Uterus (tissue), 2 donors: Measurements from ENCODE around the gene SNX18.

Source experiments
- POLR2A ChIP-seq, 2 donors: fragments of 450-650 bp; IDR thresholded peaks; one replicate each; pipeline ENCODE4 v1.6.1; 2016; ENCODE audit warnings: antibody characterized with exemption in 2 of 2, mild to moderate bottlenecking in 1 of 2, moderate library complexity in 1 of 2
- TF ChIP-seq, protein P1 (sequence below), 4 experiments: fragments of 200-600 bp in 2 of 4; fragments of 450-650 bp in 2 of 4; sonication (generic) in 2 of 4; IDR thresholded peaks; one replicate each; pipeline ENCODE4 v1.5.1; 2016 to 2019; ENCODE audit warnings: antibody characterized with exemption in 4 of 4, mild to moderate bottlenecking in 2 of 4, moderate library complexity in 1 of 4

DNA sequence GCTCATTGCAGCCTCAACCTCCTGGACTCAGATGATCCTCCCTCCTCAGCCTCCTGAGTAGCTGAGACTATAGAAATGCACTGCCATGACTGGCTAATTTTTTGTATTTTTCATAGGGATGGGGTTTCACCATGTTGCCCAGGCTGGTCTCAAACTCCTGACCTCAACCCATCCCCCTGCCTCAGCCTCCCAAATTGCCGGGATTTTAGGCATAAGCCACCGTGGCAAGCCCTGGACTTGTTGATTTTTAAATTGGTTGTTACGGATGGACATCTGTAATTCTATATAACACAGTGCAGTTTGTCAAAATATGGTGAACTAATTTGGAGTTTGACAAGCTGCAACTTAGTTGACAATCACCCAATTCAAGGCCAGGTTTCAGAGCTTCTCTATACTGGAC, 22.7 kb downstream of the SNX18 start:
- TF ChIP-seq, protein P1, sequence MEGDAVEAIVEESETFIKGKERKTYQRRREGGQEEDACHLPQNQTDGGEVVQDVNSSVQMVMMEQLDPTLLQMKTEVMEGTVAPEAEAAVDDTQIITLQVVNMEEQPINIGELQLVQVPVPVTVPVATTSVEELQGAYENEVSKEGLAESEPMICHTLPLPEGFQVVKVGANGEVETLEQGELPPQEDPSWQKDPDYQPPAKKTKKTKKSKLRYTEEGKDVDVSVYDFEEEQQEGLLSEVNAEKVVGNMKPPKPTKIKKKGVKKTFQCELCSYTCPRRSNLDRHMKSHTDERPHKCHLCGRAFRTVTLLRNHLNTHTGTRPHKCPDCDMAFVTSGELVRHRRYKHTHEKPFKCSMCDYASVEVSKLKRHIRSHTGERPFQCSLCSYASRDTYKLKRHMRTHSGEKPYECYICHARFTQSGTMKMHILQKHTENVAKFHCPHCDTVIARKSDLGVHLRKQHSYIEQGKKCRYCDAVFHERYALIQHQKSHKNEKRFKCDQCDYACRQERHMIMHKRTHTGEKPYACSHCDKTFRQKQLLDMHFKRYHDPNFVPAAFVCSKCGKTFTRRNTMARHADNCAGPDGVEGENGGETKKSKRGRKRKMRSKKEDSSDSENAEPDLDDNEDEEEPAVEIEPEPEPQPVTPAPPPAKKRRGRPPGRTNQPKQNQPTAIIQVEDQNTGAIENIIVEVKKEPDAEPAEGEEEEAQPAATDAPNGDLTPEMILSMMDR (IDR thresholded peaks at IDR 0.05), result no peak
- no peak for TF ChIP-seq POLR2A (IDR thresholded peaks at IDR 0.05)
